ENCODE data around the gene GIMD1. TPM values are rescaled to one million over a fixed set of nuclear protein-coding genes. Genes with fewer than 3 reads are reported as not detected.

GIMD1 gene
- total and polyA plus RNA-seq, 2 donors (not counting 3 experiments of a cell fraction or from before 2014, with no cell fraction given), result not detected

- H3K9me3 ChIP-seq (replicated peaks; ENCODE audit: control insufficient read depth, insufficient read depth, low read length), result no peaks in the 10 kb centered on the region
- H3K27me3 ChIP-seq (ENCODE audit: control insufficient read depth in 2 of 2, insufficient read depth in 2 of 2, low read length in 2 of 2), result no peaks in the 10 kb centered on the region
- H3K4me3 ChIP-seq (replicated peaks in 1 of 3; ENCODE audit: insufficient read depth in 1 of 3, low read depth in 1 of 3, low read length in 3 of 3), result no peak overlapping the region
- POLR2A ChIA-PET, result no interaction called here
- FAIRE-seq (no peak), DNase-seq (ENCODE audit: low read depth, low spot score) (peak; percentile 69)
- peaks cover 3% of the 10 kb centered on the region for H3K79me2 ChIP-seq (ENCODE audit: control insufficient read depth, insufficient read depth, low read length)
- intact Hi-C loops (cut with micrococcal nuclease) (loop anchor here (1.0 to 2.0 kb wide), 5 partner anchors 40 to 569 kb away; partner anchors contain the start of gene GIMD1), dilution Hi-C loops (cut with MboI; ENCODE audit: extremely low pct_ligation_motif_present, low sequenced_read_pairs) (no loop called here)
- no peaks in the 10 kb centered on the region for H4K20me1 ChIP-seq (replicated peaks; ENCODE audit: control insufficient read depth, extremely low read depth, insufficient read depth, low read length)
- no peak for TF ChIP-seq GATA2 (IDR thresholded peaks at IDR 0.05; ENCODE audit: insufficient read depth, insufficient read length, low read depth, low read length)
- TF ChIP-seq EZH2 (IDR thresholded peaks at IDR 0.05; ENCODE audit: borderline replicate concordance, low read depth, low read length, severe bottlenecking), result no peak
- TF ChIP-seq CTCF (IDR thresholded peaks at IDR 0.05; ENCODE audit: extremely low read depth in 1 of 2, insufficient read depth in 1 of 2, low read depth in 1 of 2, low read length in 2 of 2), result peak; percentile 39 to 64
- H3K36me3 ChIP-seq (ENCODE audit: control insufficient read depth in 2 of 2, extremely low read depth in 1 of 2, insufficient read depth in 2 of 2, low read length in 2 of 2), result peaks cover 6 to 10% of the 10 kb centered on the region in 2 experiments
- no peak overlapping the region for H2AFZ ChIP-seq (ENCODE audit: low read depth, low read length)
- H3K4me1 ChIP-seq (ENCODE audit: control insufficient read depth, extremely low read depth, insufficient read depth, low read length), result peaks cover 9% of the 10 kb centered on the region
- no peak overlapping the region for H3K9ac ChIP-seq (replicated peaks; ENCODE audit: extremely low read depth, insufficient read depth, low read length)
- H3K27ac ChIP-seq (ENCODE audit: insufficient read depth, low read depth, low read length), result no peak overlapping the region
- no peaks in the 10 kb centered on the region for H3K9me1 ChIP-seq (replicated peaks; ENCODE audit: control insufficient read depth, extremely low read depth, insufficient read depth, low read length)
- BruUV-seq (replicated peaks), result no TSS peak
- CTCF ChIA-PET, result interaction anchor here (0.6 to 5.9 kb wide), 43 partner anchors 8 to 861 kb away, joined by 3 to 55 read pairs (median 4); partner anchors contain the start of genes GIMD1 and TBCK
- H3K4me2 ChIP-seq (ENCODE audit: insufficient read depth, low read length), result no peak overlapping the region
Observed at GRCh38 chr4:106329041-106329618, 39.4 kb downstream of the GIMD1 start.

- Histone ChIP-seq H3K79me2 (ENCODE audit: control insufficient read depth, insufficient read depth, low read length) (peaks cover 12% of the 10 kb centered on the region), H3K27ac (ENCODE audit: insufficient read depth, low read depth, low read length) (no peak overlapping the region), H3K4me3 (replicated peaks in 1 of 3; ENCODE audit: insufficient read depth in 1 of 3, low read depth in 1 of 3, low read length in 3 of 3) (no peak overlapping the region), H3K4me1 (ENCODE audit: control insufficient read depth, extremely low read depth, insufficient read depth, low read length) (no peaks in the 10 kb centered on the region), H4K20me1 (replicated peaks; ENCODE audit: control insufficient read depth, extremely low read depth, insufficient read depth, low read length) (peaks cover 3% of the 10 kb centered on the region), H3K27me3 (ENCODE audit: control insufficient read depth in 2 of 2, insufficient read depth in 2 of 2, low read length in 2 of 2) (no peaks in the 10 kb centered on the region), H3K4me2 (ENCODE audit: insufficient read depth, low read length) (no peak overlapping the region), H3K9ac (replicated peaks; ENCODE audit: extremely low read depth, insufficient read depth, low read length) (no peak overlapping the region), H3K9me3 (replicated peaks; ENCODE audit: control insufficient read depth, insufficient read depth, low read length) (no peaks in the 10 kb centered on the region), H3K9me1 (replicated peaks; ENCODE audit: control insufficient read depth, extremely low read depth, insufficient read depth, low read length) (no peaks in the 10 kb centered on the region), H2AFZ (ENCODE audit: low read depth, low read length) (no peak overlapping the region), H3K36me3 (ENCODE audit: control insufficient read depth in 2 of 2, extremely low read depth in 1 of 2, insufficient read depth in 2 of 2, low read length in 2 of 2) (peaks cover 3 to 5% of the 10 kb centered on the region in 2 experiments)
- ChIA-PET CTCF (interaction anchor here (5.9 kb wide), 1 partner anchor 60 kb away, joined by 47 read pairs; no protein-coding TSS in a partner anchor), POLR2A (interaction anchor here (0.7 kb wide), 1 partner anchor 473 kb away, joined by 4 read pairs; no protein-coding TSS in a partner anchor)
- intact Hi-C loops (cut with micrococcal nuclease), result no loop called here
- BruUV-seq (replicated peaks), result no TSS peak
- TF ChIP-seq CTCF (IDR thresholded peaks at IDR 0.05; ENCODE audit: extremely low read depth in 1 of 2, insufficient read depth in 1 of 2, low read depth in 1 of 2, low read length in 2 of 2) (no peak), MYC (IDR thresholded peaks at IDR 0.05; ENCODE audit: low read depth, low read length) (no peak), EZH2 (IDR thresholded peaks at IDR 0.05; ENCODE audit: borderline replicate concordance, low read depth, low read length, severe bottlenecking) (no peak), FOS (IDR thresholded peaks at IDR 0.05; ENCODE audit: borderline replicate concordance, insufficient read depth, low read length) (no peak)
- dilution Hi-C loops (cut with MboI; ENCODE audit: extremely low pct_ligation_motif_present, low sequenced_read_pairs), result no loop called here
- no peak for DNase-seq (ENCODE audit: low read depth, low spot score)
- no peak for FAIRE-seq
Observed at GRCh38 chr4:106325800-106326199, 42.8 kb downstream of the GIMD1 start.
